HG02943 (cell line): ENCODE measurements around the gene COQ10B.
"Not testable (repeated sequence)": the region's sequence is repeated elsewhere in the genome, so short reads cannot be mapped to it uniquely, and the experiment has no call there.

Experiments used
- ATAC-seq: cut with Tn5 transposase; IDR thresholded peaks from one replicate; pipeline ENCODE4 v1.9.1; 2021; ENCODE audit warnings: mild to moderate bottlenecking, low read depth, moderate library complexity; ENCODE audit not compliant: unreplicated experiment

Gene COQ10B

GRCh38 chr2:197450465-197450864 is 2.9 kb upstream of the COQ10B start:
- ATAC-seq = no peak

GRCh38 chr2:197450935-197451358 is 2.4 kb upstream of the COQ10B start:
- ATAC-seq = not testable (repeated sequence)

- ATAC-seq = no peak
Observed at GRCh38 chr2:197452754-197453122, 614 bp upstream of the COQ10B start.

GRCh38 chr2:197453914-197454398 is 604 bp downstream of the COQ10B start:
- ATAC-seq = peak; percentile 24

GRCh38 chr2:197454923-197455322 is 1.6 kb downstream of the COQ10B start:
- ATAC-seq = no peak

- no peak for ATAC-seq
Observed at GRCh38 chr2:197455428-197455827, 2.1 kb downstream of the COQ10B start.

GRCh38 chr2:197460649-197461048 is 7.3 kb downstream of the COQ10B start:
- no peak for ATAC-seq

- ATAC-seq = no peak
Observed at GRCh38 chr2:197461057-197461456, 7.7 kb downstream of the COQ10B start.

GRCh38 chr2:197464175-197464574 is 10.8 kb downstream of the COQ10B start:
- ATAC-seq = no peak

GRCh38 chr2:197472166-197472565 is 18.8 kb downstream of the COQ10B start:
- ATAC-seq = no peak

- no peak for ATAC-seq
Observed at GRCh38 chr2:197477797-197478196, 24.4 kb downstream of the COQ10B start.

- no peak for ATAC-seq
Observed at GRCh38 chr2:197480165-197481036, 27.0 kb downstream of the COQ10B start.

- ATAC-seq = not testable (repeated sequence)
Observed at GRCh38 chr2:197484248-197484647, 30.9 kb downstream of the COQ10B start.

GRCh38 chr2:197486175-197486574 is 32.8 kb downstream of the COQ10B start:
- no peak for ATAC-seq

GRCh38 chr2:197487385-197487784 is 34.0 kb downstream of the COQ10B start:
- ATAC-seq = no peak

GRCh38 chr2:197495433-197496134 is 42.2 kb downstream of the COQ10B start:
- no peak for ATAC-seq

- ATAC-seq = no peak
Observed at GRCh38 chr2:197496695-197497094, 43.3 kb downstream of the COQ10B start.

GRCh38 chr2:197497326-197497725 is 44.0 kb downstream of the COQ10B start:
- no peak for ATAC-seq

GRCh38 chr2:197498235-197498936 is 45.0 kb downstream of the COQ10B start:
- ATAC-seq = no peak

GRCh38 chr2:197498937-197499593 is 45.7 kb downstream of the COQ10B start:
- peak; percentile 25 for ATAC-seq
